HG03558 (cell line): Measurements from ENCODE around the gene AP3S2.

Experiments used
- ATAC-seq: cut with Tn5 transposase; IDR thresholded peaks from one replicate; pipeline ENCODE4 v1.9.1; 2021; ENCODE audit warnings: moderate number of reproducible peaks; ENCODE audit not compliant: unreplicated experiment; ENCODE audit errors: extremely low read depth

AP3S2 gene

GRCh38 chr15:89822026-89822425 lies 71.8 kb downstream of the AP3S2 start:
- no peak for ATAC-seq

- ATAC-seq = no peak
Measured at GRCh38 chr15:89820666-89821611, 72.9 kb downstream of the AP3S2 start.

- ATAC-seq = no peak
Measured at GRCh38 chr15:89818287-89818686, 75.5 kb downstream of the AP3S2 start.

- no peak for ATAC-seq
Measured at GRCh38 chr15:89817701-89818280, 76.0 kb downstream of the AP3S2 start.

- no peak for ATAC-seq
Measured at GRCh38 chr15:89815769-89816168, 78.0 kb downstream of the AP3S2 start.

- no peak for ATAC-seq
Measured at GRCh38 chr15:89814112-89814742, 79.6 kb downstream of the AP3S2 start.

- ATAC-seq = no peak
Measured at GRCh38 chr15:89813381-89814111, 80.2 kb downstream of the AP3S2 start.

- ATAC-seq = no peak
Measured at GRCh38 chr15:89812847-89813320, 80.9 kb downstream of the AP3S2 start.

- ATAC-seq = no peak
Measured at GRCh38 chr15:89812011-89812846, 81.6 kb downstream of the AP3S2 start.

- ATAC-seq = no peak
Measured at GRCh38 chr15:89810837-89811236, 83.0 kb downstream of the AP3S2 start.

GRCh38 chr15:89809787-89810148 lies 84.0 kb downstream of the AP3S2 start:
- no peak for ATAC-seq

GRCh38 chr15:89809093-89809786 lies 84.6 kb downstream of the AP3S2 start:
- no peak for ATAC-seq

- no peak for ATAC-seq
Measured at GRCh38 chr15:89808160-89808870, 85.5 kb downstream of the AP3S2 start.

GRCh38 chr15:89807689-89808088 lies 86.1 kb downstream of the AP3S2 start:
- no peak for ATAC-seq

GRCh38 chr15:89806559-89807550 lies 86.9 kb downstream of the AP3S2 start:
- no peak for ATAC-seq

GRCh38 chr15:89806210-89806558 lies 87.6 kb downstream of the AP3S2 start:
- no peak for ATAC-seq
